Caco-2 (cell line): Measurements from ENCODE around the gene JMJD8. TPM values are rescaled to one million over a fixed set of nuclear protein-coding genes. Genes with fewer than 3 reads are reported as not detected.

Experiments used
- BruUV-seq: library from RNA; stranded (reverse); fragments of 400-500 nt; replicated peaks from 2 replicates; lab custom pipeline; 2021; lab: Mats Ljungman, UMichigan
- CTCF ChIA-PET: fragments of 300-600 bp; sonication (Branson Sonifier 250); formaldehyde crosslinking; loops from one replicate; lab custom pipeline; 2022; ENCODE audit warnings: antibody characterized with exemption; lab: Charles Lee
- POLR2A ChIA-PET: fragments of 300-600 bp; sonication (Branson Sonifier 250); formaldehyde crosslinking; loops from one replicate; lab custom pipeline; 2022; ENCODE audit warnings: antibody characterized with exemption; lab: Charles Lee
- DNase-seq, 2 experiments: peaks; one replicate each; pipeline versions ENCODE4 v3.0.0 to v3.0.0-alpha.2; 2020 to 2022
- H3K27me3 ChIP-seq: replicated peaks from 2 replicates; pipeline ENCODE4 v1.6.0; 2011; ENCODE audit warnings: low read length; ENCODE audit not compliant: control insufficient read depth, insufficient read depth
- H3K36me3 ChIP-seq: 2 replicates; pipeline ENCODE4 v1.5.1; 2011; ENCODE audit warnings: low read length; ENCODE audit not compliant: control insufficient read depth, insufficient read depth
- H3K4me1 ChIP-seq: fragments of 250-450 bp; sonication (Bioruptor Pico); 2 replicates; pipeline ENCODE4 v1.5.1; 2020; ENCODE audit warnings: mild to moderate bottlenecking
- H3K4me3 ChIP-seq: 2 replicates; pipeline ENCODE4 v1.5.1; 2011; ENCODE audit warnings: low read depth, mild to moderate bottlenecking, control low read depth, low read length
- H3K9me3 ChIP-seq: fragments of 250-450 bp; sonication (Bioruptor Pico); 2 replicates; pipeline ENCODE4 v1.5.1; 2020; ENCODE audit warnings: mild to moderate bottlenecking, moderate library complexity
- H3K27ac Mint-ChIP-seq: one replicate; pipeline ENCODE4 v1.8.0; 2022; ENCODE audit warnings: mixed read lengths; ENCODE audit not compliant: unreplicated experiment
- H3K27me3 Mint-ChIP-seq: one replicate; pipeline ENCODE4 v1.8.0; 2022; ENCODE audit warnings: mixed read lengths; ENCODE audit not compliant: insufficient read depth, unreplicated experiment
- H3K36me3 Mint-ChIP-seq: one replicate; pipeline ENCODE4 v1.8.0; 2022; ENCODE audit warnings: mild to moderate bottlenecking, mixed read lengths; ENCODE audit not compliant: insufficient read depth, unreplicated experiment
- H3K4me1 Mint-ChIP-seq: one replicate; pipeline ENCODE4 v1.8.0; 2022; ENCODE audit warnings: low read depth, mixed read lengths; ENCODE audit not compliant: unreplicated experiment
- H3K4me3 Mint-ChIP-seq: one replicate; pipeline ENCODE4 v1.8.0; 2022; ENCODE audit warnings: mild to moderate bottlenecking, moderate library complexity, mixed read lengths; ENCODE audit not compliant: unreplicated experiment
- H3K9me3 Mint-ChIP-seq: one replicate; pipeline ENCODE4 v1.8.0; 2022; ENCODE audit warnings: mixed read lengths; ENCODE audit not compliant: unreplicated experiment
- CTCF ChIP-seq, 2 experiments: fragments of 200-600 bp in 1 of 2; IDR thresholded peaks; 1 replicate in 1 of 2; 2 replicates in 1 of 2; pipeline versions ENCODE4 v1.5.1 to v1.8.0; 2011 to 2022; ENCODE audit warnings: antibody characterized with exemption in 1 of 2, control low read depth in 1 of 2, inconsistent platforms in 1 of 2, low read depth in 1 of 2, low read length in 1 of 2, mild to moderate bottlenecking in 1 of 2, moderate library complexity in 1 of 2; ENCODE audit not compliant: insufficient read depth in 1 of 2, severe bottlenecking in 1 of 2, unreplicated experiment in 1 of 2
- intact Hi-C: fragments of 100-400 bp; cut with micrococcal nuclease; formaldehyde crosslinking; loops from one replicate; pipeline ENCODE4 v1.10.0; 2022; ENCODE audit not compliant: unreplicated experiment
- total RNA-seq: library from RNA; stranded (reverse); gene quantifications from 2 replicates; pipeline ENCODE4 v1.2.3, GENCODE V29; 2022

The JMJD8 gene
- total RNA-seq, 1 experiment from 2014 or later: 52.4 TPM

- no peaks in the 10 kb centered on the region; the same call in none of the 2 replicates for H3K27me3 ChIP-seq
- TF ChIP-seq CTCF (IDR thresholded peaks at IDR 0.05; ENCODE audit: insufficient read depth in 1 of 2, low read depth in 1 of 2, low read length in 1 of 2, severe bottlenecking in 1 of 2, unreplicated experiment in 1 of 2): no peak
- Mint-ChIP-seq H3K27ac (no peak overlapping the region), H3K36me3 (peaks cover 6% of the 10 kb centered on the region), H3K27me3 (peaks cover 14% of the 10 kb centered on the region), H3K4me1 (no peaks in the 10 kb centered on the region), H3K9me3 (no peaks in the 10 kb centered on the region), H3K4me3 (no peak overlapping the region)
- intact Hi-C loops: no loop called here
- no peaks in the 10 kb centered on the region for H3K9me3 ChIP-seq
- CTCF ChIA-PET: interaction anchor here (0.5 kb wide), 1 partner anchor 47 kb away, joined by 3 read pairs; no protein-coding TSS in a partner anchor
- H3K4me1 ChIP-seq: peaks cover 5% of the 10 kb centered on the region
- no peak overlapping the region for H3K4me3 ChIP-seq
- no TSS peak for BruUV-seq
- POLR2A ChIA-PET: no interaction called here
- H3K36me3 ChIP-seq: no peaks in the 10 kb centered on the region
- no peak for DNase-seq
These were observed 19.3 kb upstream of the JMJD8 start for GRCh38 chr16:703406-703805.

- Mint-ChIP-seq H3K9me3 (no peaks in the 10 kb centered on the region), H3K4me1 (no peaks in the 10 kb centered on the region), H3K4me3 (no peak overlapping the region), H3K27ac (no peak overlapping the region), H3K36me3 (peaks cover 6% of the 10 kb centered on the region), H3K27me3 (peaks cover 9% of the 10 kb centered on the region)
- DNase-seq: no peak
- Histone ChIP-seq H3K9me3 (no peaks in the 10 kb centered on the region), H3K36me3 (no peaks in the 10 kb centered on the region), H3K4me1 (peaks cover 5% of the 10 kb centered on the region), H3K27me3 (no peaks in the 10 kb centered on the region; the same call in none of the 2 replicates), H3K4me3 (no peak overlapping the region)
- intact Hi-C loops: no loop called here
- BruUV-seq: no TSS peak
- POLR2A ChIA-PET: no interaction called here
- TF ChIP-seq CTCF (IDR thresholded peaks at IDR 0.05; ENCODE audit: insufficient read depth in 1 of 2, low read depth in 1 of 2, low read length in 1 of 2, severe bottlenecking in 1 of 2, unreplicated experiment in 1 of 2): no peak
- CTCF ChIA-PET: no interaction called here
These were observed 18.2 kb upstream of the JMJD8 start for GRCh38 chr16:702341-702740.

GRCh38 chr16:700684-701584, 16.8 kb upstream of the JMJD8 start:
- Mint-ChIP-seq H3K27ac (no peak overlapping the region), H3K27me3 (peaks cover 9% of the 10 kb centered on the region), H3K9me3 (no peaks in the 10 kb centered on the region), H3K4me3 (no peak overlapping the region), H3K36me3 (peaks cover 6% of the 10 kb centered on the region), H3K4me1 (no peaks in the 10 kb centered on the region)
- Histone ChIP-seq H3K4me3 (no peak overlapping the region), H3K9me3 (no peaks in the 10 kb centered on the region), H3K4me1 (peaks cover 5% of the 10 kb centered on the region), H3K36me3 (no peaks in the 10 kb centered on the region), H3K27me3 (no peaks in the 10 kb centered on the region; the same call in none of the 2 replicates)
- intact Hi-C loops: no loop called here
- TF ChIP-seq CTCF (IDR thresholded peaks at IDR 0.05; ENCODE audit: insufficient read depth in 1 of 2, low read depth in 1 of 2, low read length in 1 of 2, severe bottlenecking in 1 of 2, unreplicated experiment in 1 of 2): no peak
- DNase-seq: peak in 1 of 2 experiments; percentile 75
- ChIA-PET CTCF (no interaction called here), POLR2A (no interaction called here)
- BruUV-seq: no TSS peak
